MM.1S (cell line): ENCODE data around the gene NRAP.

ENCODE experiments used
- DNase-seq: peaks from one replicate; pipeline ENCODE4 v3.0.0-alpha.2; 2015
- H2AFZ ChIP-seq: fragments of 300-600 bp; sonication (generic); 2 replicates; pipeline ENCODE4 v1.6.0; 2016; ENCODE audit warnings: antibody characterized with exemption, low read length
- H3F3A ChIP-seq: fragments of 300-600 bp; sonication (generic); 2 replicates; pipeline ENCODE4 v1.6.1; 2016; ENCODE audit warnings: mild to moderate bottlenecking, antibody characterized with exemption, low read length, moderate library complexity, mixed read lengths; ENCODE audit not compliant: insufficient read depth
- H3K27ac ChIP-seq: fragments of 300-600 bp; sonication (generic); 2 replicates; pipeline ENCODE4 v1.5.1; 2016; ENCODE audit warnings: mild to moderate bottlenecking, low read length
- H3K27me3 ChIP-seq: fragments of 300-600 bp; sonication (generic); replicated peaks from 2 replicates; pipeline ENCODE4 v1.6.0; 2016; ENCODE audit warnings: low read length; ENCODE audit not compliant: insufficient read depth
- H3K36me3 ChIP-seq: fragments of 300-600 bp; sonication (generic); replicated peaks from 2 replicates; pipeline ENCODE4 v1.6.1; 2016; ENCODE audit warnings: mild to moderate bottlenecking, low read length, mixed read lengths; ENCODE audit not compliant: insufficient read depth
- H3K4me1 ChIP-seq: fragments of 300-600 bp; sonication (generic); 2 replicates; pipeline ENCODE4 v1.6.1; 2016; ENCODE audit warnings: low read length, mixed read lengths
- H3K4me2 ChIP-seq: fragments of 300-600 bp; sonication (generic); 2 replicates; pipeline ENCODE4 v1.6.0; 2016; ENCODE audit warnings: low read depth, low read length
- H3K4me3 ChIP-seq: fragments of 300-600 bp; sonication (generic); 2 replicates; pipeline ENCODE4 v1.5.1; 2016; ENCODE audit warnings: low read length, mixed read lengths
- H3K79me2 ChIP-seq: fragments of 300-600 bp; sonication (generic); 2 replicates; pipeline ENCODE4 v1.6.1; 2016; ENCODE audit warnings: mixed run types, low read length, mixed read lengths
- H3K9ac ChIP-seq: fragments of 300-600 bp; sonication (generic); 2 replicates; pipeline ENCODE4 v1.6.1; 2016; ENCODE audit warnings: low read length, mixed read lengths
- H3K9me2 ChIP-seq: fragments of 300-600 bp; sonication (generic); replicated peaks from 2 replicates; pipeline ENCODE4 v1.6.1; 2016; ENCODE audit warnings: mild to moderate bottlenecking, low read length, mixed read lengths; ENCODE audit not compliant: insufficient read depth
- H3K9me3 ChIP-seq: fragments of 300-600 bp; sonication (generic); replicated peaks from 2 replicates; pipeline ENCODE4 v1.6.1; 2016; ENCODE audit warnings: mild to moderate bottlenecking, low read length, mixed read lengths; ENCODE audit not compliant: insufficient read depth
- H4K20me1 ChIP-seq: fragments of 300-600 bp; sonication (generic); 2 replicates; pipeline ENCODE4 v1.6.1; 2016; ENCODE audit warnings: mild to moderate bottlenecking, low read length, moderate library complexity, mixed read lengths; ENCODE audit not compliant: insufficient read depth
- CTCF ChIP-seq: fragments of 300-600 bp; sonication (generic); IDR thresholded peaks from 2 replicates; pipeline ENCODE4 v1.5.1; 2016; ENCODE audit warnings: antibody characterized with exemption, low read length, mixed read lengths
- EZH2 ChIP-seq: fragments of 300-600 bp; sonication (generic); optimal IDR thresholded peaks from 2 replicates; pipeline ENCODE3; 2017; ENCODE audit warnings: low read depth, mild to moderate bottlenecking, antibody characterized with exemption, low read length, mixed read lengths
- EZH2phosphoT487 ChIP-seq: fragments of 300-600 bp; sonication (generic); IDR thresholded peaks from 2 replicates; pipeline ENCODE4 v1.6.1; 2018; ENCODE audit warnings: antibody characterized with exemption, low read length

The NRAP gene

DNA sequence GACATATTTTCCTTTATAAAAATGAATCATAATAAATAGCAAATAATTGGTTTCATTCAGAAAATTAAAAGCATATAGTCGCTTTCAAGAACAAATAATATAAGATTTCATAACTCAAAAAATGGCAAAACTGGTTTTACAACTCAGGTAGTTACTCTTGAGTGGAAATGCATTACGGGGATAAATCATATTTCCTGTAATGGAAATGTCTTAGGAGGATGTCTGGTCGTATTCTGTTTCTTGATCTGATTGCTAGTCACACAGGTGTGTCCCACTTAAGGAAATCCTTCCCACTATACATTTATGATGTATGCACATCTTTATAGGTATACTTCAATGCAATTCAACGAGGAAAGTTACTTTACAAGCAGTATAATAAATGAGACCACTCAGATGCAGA is 20.7 kb downstream of the NRAP start:
- Histone ChIP-seq H3K4me2 (no peak overlapping the region), H3K9ac (no peak overlapping the region), H3K9me2 (no peaks in the 10 kb centered on the region), H3K4me1 (no peaks in the 10 kb centered on the region), H3F3A (no peaks in the 10 kb centered on the region), H3K79me2 (no peaks in the 10 kb centered on the region), H3K4me3 (no peak overlapping the region), H3K36me3 (no peaks in the 10 kb centered on the region), H3K9me3 (no peaks in the 10 kb centered on the region), H4K20me1 (no peaks in the 10 kb centered on the region), H3K27ac (no peak overlapping the region), H3K27me3 (no peaks in the 10 kb centered on the region), H2AFZ (no peak overlapping the region)
- TF ChIP-seq EZH2 (no peak), CTCF (no peak), EZH2phosphoT487 (no peak)
- DNase-seq, result no peak

DNA sequence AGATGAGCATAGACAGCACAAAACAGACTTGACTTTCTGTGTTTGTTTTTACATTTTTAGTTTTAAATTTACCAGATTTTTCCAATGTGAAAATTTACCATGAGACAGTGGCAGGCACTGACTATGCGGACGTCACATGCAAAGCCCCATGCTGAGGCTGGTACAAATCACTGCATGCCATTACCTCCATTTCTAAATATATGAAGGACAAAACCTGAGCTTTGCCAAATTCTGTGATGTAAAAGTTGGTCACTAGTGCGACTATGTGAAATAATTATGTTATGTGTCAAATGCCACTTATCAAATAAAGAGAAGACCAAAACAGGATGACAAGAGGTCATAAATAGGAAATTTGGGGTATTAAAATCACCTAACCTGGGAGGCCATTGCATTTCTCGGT is 22.1 kb downstream of the NRAP start:
- Histone ChIP-seq H3K4me1 (no peaks in the 10 kb centered on the region), H3K9me2 (no peaks in the 10 kb centered on the region), H3K4me2 (no peak overlapping the region), H3K4me3 (no peak overlapping the region), H3K9me3 (no peaks in the 10 kb centered on the region), H4K20me1 (no peaks in the 10 kb centered on the region), H3K79me2 (no peaks in the 10 kb centered on the region), H3K27me3 (no peaks in the 10 kb centered on the region), H3F3A (no peaks in the 10 kb centered on the region), H3K9ac (no peak overlapping the region), H3K27ac (no peak overlapping the region), H2AFZ (no peak overlapping the region), H3K36me3 (no peaks in the 10 kb centered on the region)
- no peak for DNase-seq
- no peak for TF ChIP-seq CTCF
- no peak for TF ChIP-seq EZH2phosphoT487
- TF ChIP-seq EZH2, result no peak

- H3K9me3 ChIP-seq, result no peaks in the 10 kb centered on the region
- H3K27me3 ChIP-seq, result no peaks in the 10 kb centered on the region
- no peak for DNase-seq
- no peaks in the 10 kb centered on the region for H3K36me3 ChIP-seq
- no peak overlapping the region for H2AFZ ChIP-seq
- H3K4me3 ChIP-seq, result no peak overlapping the region
- H4K20me1 ChIP-seq, result no peaks in the 10 kb centered on the region
- TF ChIP-seq EZH2 (no peak), EZH2phosphoT487 (no peak), CTCF (no peak)
- H3K9ac ChIP-seq, result no peak overlapping the region
- H3K9me2 ChIP-seq, result no peaks in the 10 kb centered on the region
- H3K79me2 ChIP-seq, result no peaks in the 10 kb centered on the region
- no peaks in the 10 kb centered on the region for H3K4me1 ChIP-seq
- H3F3A ChIP-seq, result no peaks in the 10 kb centered on the region
- H3K27ac ChIP-seq, result no peak overlapping the region
- H3K4me2 ChIP-seq, result no peak overlapping the region
These were observed 23.9 kb downstream of the NRAP start for GRCh38 chr10:113639966-113640365.
